NCI-H1436 treated with DMSO at 0.1 percent for 48 hours (cell line): Measurements from ENCODE around the gene PPFIBP2.

Experiments used
- DNase-seq: peaks from one replicate; lab custom pipeline; 2025; lab: John Stamatoyannopoulos, UW

The PPFIBP2 gene

GRCh38 chr11:7578276-7578955 is 64.6 kb downstream of the PPFIBP2 start:
- no peak for DNase-seq

GRCh38 chr11:7579361-7579791 is 65.6 kb downstream of the PPFIBP2 start:
- DNase-seq: no peak

- no peak for DNase-seq
These were observed 67.3 kb downstream of the PPFIBP2 start for GRCh38 chr11:7581021-7581590.

GRCh38 chr11:7582338-7582985 is 68.7 kb downstream of the PPFIBP2 start:
- no peak for DNase-seq

- DNase-seq: no peak
These were observed 69.4 kb downstream of the PPFIBP2 start for GRCh38 chr11:7583248-7583647.

- DNase-seq: no peak
These were observed 71.1 kb downstream of the PPFIBP2 start for GRCh38 chr11:7584910-7585309.

- no peak for DNase-seq
These were observed 72.0 kb downstream of the PPFIBP2 start for GRCh38 chr11:7585816-7586215.

GRCh38 chr11:7586376-7586775 is 72.6 kb downstream of the PPFIBP2 start:
- DNase-seq: no peak

GRCh38 chr11:7587712-7588111 is 73.9 kb downstream of the PPFIBP2 start:
- no peak for DNase-seq

GRCh38 chr11:7589861-7590260 is 76.1 kb downstream of the PPFIBP2 start:
- no peak for DNase-seq

GRCh38 chr11:7590529-7590928 is 76.7 kb downstream of the PPFIBP2 start:
- no peak for DNase-seq

- DNase-seq: no peak
These were observed 77.5 kb downstream of the PPFIBP2 start for GRCh38 chr11:7591107-7591894.

GRCh38 chr11:7591987-7592386 is 78.2 kb downstream of the PPFIBP2 start:
- DNase-seq: no peak

- DNase-seq: no peak
These were observed 78.9 kb downstream of the PPFIBP2 start for GRCh38 chr11:7592711-7593110.

GRCh38 chr11:7593481-7593880 is 79.7 kb downstream of the PPFIBP2 start:
- no peak for DNase-seq

- no peak for DNase-seq
These were observed 81.4 kb downstream of the PPFIBP2 start for GRCh38 chr11:7595016-7595866.

GRCh38 chr11:7595951-7596350 is 82.2 kb downstream of the PPFIBP2 start:
- DNase-seq: no peak

- no peak for DNase-seq
These were observed 83.2 kb downstream of the PPFIBP2 start for GRCh38 chr11:7596975-7597391.

GRCh38 chr11:7597620-7598019 is 83.8 kb downstream of the PPFIBP2 start:
- no peak for DNase-seq

- DNase-seq: no peak
These were observed 85.4 kb downstream of the PPFIBP2 start for GRCh38 chr11:7599209-7599608.

- no peak for DNase-seq
These were observed 86.5 kb downstream of the PPFIBP2 start for GRCh38 chr11:7600205-7600775.
